Esophagus squamous epithelium (tissue), 5 donors: ENCODE data around the gene CLEC17A. TPM values are rescaled to one million over a fixed set of nuclear protein-coding genes. Genes with fewer than 3 reads are reported as not detected.
A peak's percentile ranks its signal among the peaks of the same experiment; 100 is the strongest.
"Not testable (repeated sequence)": the region's sequence is repeated elsewhere in the genome, so short reads cannot be mapped to it uniquely, and the experiment has no call there.

Experiments
- DNase-seq: peaks from one replicate; lab custom pipeline; 2025; lab: John Stamatoyannopoulos, UW
- H3K27ac ChIP-seq, 4 donors: fragments of 200-600 bp; sonication (generic); one replicate each; pipeline ENCODE4 v1.5.1; 2016 to 2019; ENCODE audit warnings: mild to moderate bottlenecking in 1 of 4
- H3K27me3 ChIP-seq, 4 donors: fragments of 200-600 bp; sonication (generic); 1 replicate in 3 of 4; 2 replicates in 1 of 4; pipeline versions ENCODE4 v1.5.1 to v1.6.0; 2017 to 2021; ENCODE audit warnings: antibody characterized with exemption in 1 of 4
- H3K36me3 ChIP-seq, 3 donors: fragments of 200-600 bp; sonication (generic); one replicate each; pipeline ENCODE4 v1.5.1; 2016 to 2019
- H3K4me1 ChIP-seq, 3 donors: fragments of 200-600 bp; sonication (generic); one replicate each; pipeline ENCODE4 v1.5.1; 2017 to 2019
- H3K4me3 ChIP-seq, 4 donors: fragments of 200-600 bp; sonication (generic); 1 replicate in 3 of 4; 2 replicates in 1 of 4; pipeline ENCODE4 v1.5.1; 2016 to 2019; ENCODE audit warnings: mild to moderate bottlenecking in 2 of 4, moderate library complexity in 1 of 4
- H3K9me3 ChIP-seq, 3 donors: fragments of 200-600 bp; sonication (generic); one replicate each; pipeline ENCODE4 v1.5.1; 2016 to 2019
- CTCF ChIP-seq, 6 experiments: fragments of 450-650 bp in 4 of 6; fragments of 200-600 bp in 2 of 6; sonication (generic) in 2 of 6; IDR thresholded peaks; one replicate each; pipeline ENCODE4 v1.5.1; 2016 to 2019; ENCODE audit warnings: antibody characterized with exemption in 6 of 6, mild to moderate bottlenecking in 4 of 6, moderate library complexity in 4 of 6
- POLR2A ChIP-seq, 4 donors: fragments of 450-650 bp; IDR thresholded peaks; one replicate each; pipeline ENCODE4 v1.6.1; 2017; ENCODE audit warnings: antibody characterized with exemption in 4 of 4, mild to moderate bottlenecking in 4 of 4, moderate library complexity in 3 of 4
- WGBS, 2 donors: methylation state at CpG; one replicate each; pipeline ENCODE4 v1.1.5; 2018; 5-methylcytosine and 5-hydroxymethylcytosine counted together
- intact Hi-C: fragments of 100-400 bp; cut with DNase I; formaldehyde crosslinking; loops from one replicate; pipeline ENCODE4 v1.15.0; 2022
- total RNA-seq, 4 donors: library from RNA; depleted of rRNA; stranded (reverse); fragments of >200 nt; gene quantifications; one replicate each; pipeline ENCODE4 v1.1.0, GENCODE V29; 2016
- donor health status: DM: yes; HTN: yes; CAD: no.

Gene CLEC17A
- total RNA-seq, 4 donors from 2014 or later, result not detected

GRCh38 chr19:14550201-14550754 lies 32.6 kb upstream of the CLEC17A start:
- peak overlapping the region; percentile 79 to 91 (median 86) for H3K27ac ChIP-seq
- WGBS, 2 donors, result 33 to 61% methylated on average over 8 to 13 of the region's 15 CpGs
- no peak for TF ChIP-seq POLR2A (IDR thresholded peaks at IDR 0.05)
- TF ChIP-seq CTCF (IDR thresholded peaks at IDR 0.05), result no peak
- H3K9me3 ChIP-seq, result no peaks in the 10 kb centered on the region
- peaks cover 27 to 93% (median 48%) of the 10 kb centered on the region in 3 donors for H3K4me1 ChIP-seq
- no peak overlapping the region for H3K4me3 ChIP-seq
- DNase-seq, result no peak
- intact Hi-C loops, result loop anchor here (10.0 kb wide), 1 partner anchor 45 kb away; no protein-coding TSS in a partner anchor
- peaks cover 0 to 52% (median 0%) of the 10 kb centered on the region in 3 donors for H3K36me3 ChIP-seq
- no peaks in the 10 kb centered on the region for H3K27me3 ChIP-seq

GRCh38 chr19:14551134-14552005 lies 31.5 kb upstream of the CLEC17A start:
- TF ChIP-seq POLR2A (IDR thresholded peaks at IDR 0.05) (peak in 1 of 4 donors; percentile 30), CTCF (IDR thresholded peaks at IDR 0.05) (peak; percentile 12 to 74 (median 56))
- Histone ChIP-seq H3K36me3 (peaks cover 0 to 47% (median 0%) of the 10 kb centered on the region in 3 donors), H3K27ac (peak overlapping the region; percentile 79 to 91 (median 86)), H3K4me1 (peaks cover 26 to 93% (median 45%) of the 10 kb centered on the region in 3 donors)
- H3K4me3 ChIP-seq, DNase-seq, H3K27me3 ChIP-seq, H3K9me3 ChIP-seq: not testable (repeated sequence)
- intact Hi-C loops, result loop anchor here (10.0 kb wide), 1 partner anchor 47 kb away; no protein-coding TSS in a partner anchor
- 29 to 47% methylated on average over 8 to 9 of the region's 12 CpGs for WGBS, 2 donors

- not testable (repeated sequence) for H3K4me3 ChIP-seq, DNase-seq, H3K27me3 ChIP-seq, H3K9me3 ChIP-seq
- peak overlapping the region in 3 of 4 donors; percentile 80 to 91 (median 91) for H3K27ac ChIP-seq
- peaks cover 0 to 41% (median 0%) of the 10 kb centered on the region in 3 donors for H3K36me3 ChIP-seq
- peaks cover 32 to 93% (median 51%) of the 10 kb centered on the region in 3 donors for H3K4me1 ChIP-seq
- intact Hi-C loops, result loop anchor here (10.0 kb wide), 1 partner anchor 47 kb away; no protein-coding TSS in a partner anchor
- WGBS, 2 donors, result 63 to 78% methylated on average over 8 of the region's 8 CpGs
These were observed 30.9 kb upstream of the CLEC17A start for GRCh38 chr19:14552006-14552360.

- H3K9me3 ChIP-seq, result no peaks in the 10 kb centered on the region
- no peaks in the 10 kb centered on the region for H3K27me3 ChIP-seq
- H3K4me3 ChIP-seq, result peak overlapping the region in 3 of 4 donors; percentile 0 to 38 (median 25)
- intact Hi-C loops, result loop anchor here (10.0 kb wide), 1 partner anchor 48 kb away; no protein-coding TSS in a partner anchor
- peaks cover 0 to 34% (median 0%) of the 10 kb centered on the region in 3 donors for H3K36me3 ChIP-seq
- DNase-seq, result no peak
- H3K27ac ChIP-seq, result peak overlapping the region; percentile 80 to 91 (median 88)
- TF ChIP-seq CTCF (IDR thresholded peaks at IDR 0.05) (no peak), POLR2A (IDR thresholded peaks at IDR 0.05) (no peak)
- H3K4me1 ChIP-seq, result peaks cover 34 to 98% (median 52%) of the 10 kb centered on the region in 3 donors
- WGBS, 2 donors, result 71 to 77% methylated on average over 11 to 19 of the region's 35 CpGs
These were observed 29.6 kb upstream of the CLEC17A start for GRCh38 chr19:14553042-14553938.

- DNase-seq, result no peak
- Histone ChIP-seq H3K36me3 (peaks cover 0 to 34% (median 0%) of the 10 kb centered on the region in 3 donors), H3K9me3 (no peaks in the 10 kb centered on the region), H3K27ac (peak overlapping the region; percentile 80 to 91 (median 88)), H3K4me1 (peaks cover 34 to 100% (median 52%) of the 10 kb centered on the region in 3 donors), H3K4me3 (peak overlapping the region in 3 of 4 donors; percentile 0 to 38 (median 25)), H3K27me3 (no peaks in the 10 kb centered on the region)
- intact Hi-C loops, result loop anchor here (10.0 kb wide), 1 partner anchor 49 kb away; no protein-coding TSS in a partner anchor
- TF ChIP-seq CTCF (IDR thresholded peaks at IDR 0.05) (no peak), POLR2A (IDR thresholded peaks at IDR 0.05) (no peak)
- WGBS, 2 donors, result 0% methylated on average over 1 of the region's 9 CpGs; no CpG with 5 or more reads in 1 of the 2 donors
These were observed 29.0 kb upstream of the CLEC17A start for GRCh38 chr19:14553939-14554243.
